Activated CD8-positive, alpha-beta memory T cell treated with anti-CD3 and anti-CD28 coated beads for 24 hours (primary cell): ENCODE data around the gene ECHS1.
"Not testable (repeated sequence)": the region's sequence is repeated elsewhere in the genome, so short reads cannot be mapped to it uniquely, and the experiment has no call there.

Experiments used
- DNase-seq: peaks from one replicate; pipeline ENCODE4 v3.0.0-alpha.2; 2020

The ECHS1 gene

GRCh38 chr10:133320852-133321422, 52.2 kb downstream of the ECHS1 start:
- not testable (repeated sequence) for DNase-seq

DNA sequence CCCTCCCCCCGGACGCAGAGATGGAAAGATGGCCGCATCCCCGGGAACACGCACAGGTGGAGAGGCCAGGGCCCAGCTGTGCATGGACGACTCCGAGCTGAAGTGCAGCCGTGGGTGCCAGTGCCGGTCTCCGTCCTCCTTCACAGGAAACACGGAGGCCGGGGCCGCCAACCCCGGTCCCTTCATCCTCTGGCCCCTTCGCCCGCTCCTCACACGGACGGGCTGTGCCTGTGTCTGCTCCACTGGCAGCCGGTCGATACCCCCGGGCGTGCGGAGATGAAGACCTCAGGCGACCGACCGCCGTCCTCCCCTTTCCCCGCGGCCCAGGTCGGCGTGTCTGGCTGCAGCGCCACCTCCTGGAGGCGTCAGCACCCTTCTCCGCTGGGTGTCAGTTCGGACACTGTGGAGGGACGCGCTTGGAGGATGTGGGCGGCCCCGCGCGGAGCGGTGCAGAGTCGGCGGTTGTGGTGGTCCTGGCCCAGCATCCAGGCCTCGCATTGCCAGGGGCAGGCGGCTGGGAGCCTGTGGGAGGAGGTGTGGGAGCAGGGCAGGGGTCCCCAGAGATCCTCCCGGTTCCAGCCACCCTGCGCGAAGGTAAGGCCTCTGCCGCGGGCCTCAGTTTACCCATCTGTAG, 54.5 kb downstream of the ECHS1 start:
- DNase-seq: peak; percentile 85

DNA sequence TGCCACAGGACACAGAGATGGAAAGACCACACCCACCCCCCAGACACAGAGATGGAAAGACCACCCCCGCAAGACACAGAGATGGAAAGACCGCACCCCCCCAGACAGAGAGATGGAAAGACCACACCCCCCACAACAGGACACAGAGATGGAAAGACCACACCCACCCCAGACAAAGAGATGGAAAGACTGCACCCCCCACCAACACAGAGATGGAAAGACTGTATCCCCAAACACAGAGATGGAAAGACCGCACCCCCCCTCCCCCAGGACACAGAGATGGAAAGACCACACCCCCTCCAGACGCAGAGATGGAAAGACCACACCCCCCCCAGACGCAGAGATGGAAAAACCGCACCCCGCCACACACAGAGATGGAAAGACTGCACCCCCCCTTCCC, 56.4 kb downstream of the ECHS1 start:
- no peak for DNase-seq

DNA sequence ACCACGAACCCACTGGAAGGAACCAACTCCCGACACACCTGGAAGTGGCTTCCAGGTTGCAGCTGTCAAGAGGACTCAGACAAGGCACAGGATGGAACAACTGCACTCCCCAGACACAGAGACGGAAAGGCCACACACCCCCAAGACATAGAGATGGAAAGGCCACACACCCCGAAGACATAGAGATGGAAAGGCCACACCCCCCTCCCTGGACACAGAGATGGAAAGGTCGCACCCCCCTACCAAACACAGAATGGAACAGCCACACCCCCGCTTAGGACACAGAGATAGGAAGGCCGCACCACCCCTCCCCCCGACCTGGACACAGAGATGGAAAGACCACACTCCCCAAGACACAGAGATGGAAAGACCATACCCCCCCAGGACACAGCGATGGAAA, 56.9 kb downstream of the ECHS1 start:
- DNase-seq: no peak

GRCh38 chr10:133315847-133316246, 57.3 kb downstream of the ECHS1 start:
- no peak for DNase-seq

DNA sequence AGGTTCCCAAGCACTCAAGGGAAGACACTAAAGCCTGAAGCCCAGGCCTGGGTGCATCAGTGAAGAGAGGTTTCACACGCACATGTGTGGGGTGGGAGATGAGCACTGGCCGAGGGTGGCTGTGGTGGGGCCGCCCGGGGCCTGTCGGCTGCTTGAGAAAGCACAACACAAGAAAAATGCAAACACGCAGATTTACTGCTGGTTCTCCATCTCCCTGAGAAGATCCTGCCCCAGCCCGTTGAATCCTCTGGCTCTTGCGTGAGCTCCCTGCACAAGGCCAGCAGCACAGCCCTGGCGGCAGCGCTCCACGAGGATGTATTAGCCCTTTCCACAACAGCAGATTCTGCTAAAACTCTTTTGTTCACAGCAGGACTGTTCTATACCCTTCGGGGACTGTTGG, 58.2 kb downstream of the ECHS1 start:
- no peak for DNase-seq

GRCh38 chr10:133313192-133313591, 60.0 kb downstream of the ECHS1 start:
- no peak for DNase-seq

DNA sequence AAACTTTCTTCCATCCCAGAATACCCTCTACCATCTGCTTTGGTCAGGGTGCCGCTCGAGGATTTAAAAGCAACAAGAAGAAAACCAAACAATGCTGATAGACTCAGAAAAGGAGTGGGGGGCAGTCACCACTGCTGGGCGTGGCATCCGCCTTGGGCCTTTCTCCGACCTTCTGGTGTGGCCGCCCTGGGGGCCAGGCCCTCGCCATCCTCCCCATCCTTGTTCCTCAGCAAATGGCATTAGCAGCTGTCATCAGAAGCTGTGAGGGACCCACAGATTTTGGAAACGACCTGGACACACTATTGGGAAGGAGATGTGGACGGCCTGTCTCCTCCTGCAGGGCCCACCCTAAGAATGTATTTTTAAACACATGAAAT, 60.4 kb downstream of the ECHS1 start:
- no peak for DNase-seq
